ENCODE measurements around the gene ARHGAP26. TPM values are rescaled to one million over a fixed set of nuclear protein-coding genes. Genes with fewer than 3 reads are reported as not detected.

The ARHGAP26 gene
- total and polyA plus RNA-seq, 2 of the 4 experiments (the other 2 are of a cell fraction) = 0.54 to 0.56 TPM

GRCh38 chr5:142941245-142941644, 171.1 kb downstream of the ARHGAP26 start:
- no peaks in the 10 kb centered on the region for H3K9me3 ChIP-seq (ENCODE audit: control insufficient read depth, insufficient read depth, low read length)
- no peak overlapping the region for H2BK5ac ChIP-seq (ENCODE audit: low read depth, low read length, poor library complexity, severe bottlenecking)
- no peaks in the 10 kb centered on the region for H3K36me3 ChIP-seq (ENCODE audit: control insufficient read depth, insufficient read depth, low read length)
- no peak overlapping the region for H2BK120ac ChIP-seq (ENCODE audit: low read depth, low read length)
- H4K91ac ChIP-seq (ENCODE audit: insufficient read depth, low read depth, low read length) = no peak overlapping the region
- no peak overlapping the region for H2AFZ ChIP-seq (replicated peaks; ENCODE audit: low read length, poor library complexity)
- no peak for DNase-seq
- H3K9me1 ChIP-seq (ENCODE audit: insufficient read depth, low read length) = no peaks in the 10 kb centered on the region
- no peak overlapping the region for H3K14ac ChIP-seq (replicated peaks; ENCODE audit: low read depth, low read length)
- dilution Hi-C loops (cut with HindIII; ENCODE audit: low sequenced_read_pairs, unreplicated experiment) = no loop called here
- TF ChIP-seq CEBPB (IDR thresholded peaks at IDR 0.05; ENCODE audit: low read depth, low read length) (no peak), RAD21 (IDR thresholded peaks at IDR 0.05; ENCODE audit: low read length) (no peak), SMC3 (IDR thresholded peaks at IDR 0.05; ENCODE audit: low read depth, low read length) (no peak), CHD1 (IDR thresholded peaks at IDR 0.05; ENCODE audit: low read depth, low read length) (no peak), MAFK (IDR thresholded peaks at IDR 0.05; ENCODE audit: low read depth, low read length) (no peak), NFE2L2 (IDR thresholded peaks at IDR 0.05; ENCODE audit: low read depth, low read length) (no peak), USF2 (IDR thresholded peaks at IDR 0.05; ENCODE audit: low read depth, low read length) (no peak), BHLHE40 (IDR thresholded peaks at IDR 0.05; ENCODE audit: low read depth, low read length) (no peak), CTCF (conservative IDR thresholded peaks at IDR 0.05; ENCODE audit: low read depth, low read length) (no peak), RCOR1 (IDR thresholded peaks at IDR 0.05; ENCODE audit: insufficient replicate concordance, low read length) (no peak), RFX5 (IDR thresholded peaks at IDR 0.05; ENCODE audit: low read depth, low read length) (no peak)
- H4K5ac ChIP-seq (ENCODE audit: low read depth, low read length) = no peak overlapping the region
- no peak overlapping the region for H3K4me2 ChIP-seq (ENCODE audit: low read depth, low read length)
- no peak overlapping the region for H3K23ac ChIP-seq (ENCODE audit: low read depth, low read length)
- ATAC-seq (ENCODE audit: low read depth) = no peak
- no peak overlapping the region for H2BK15ac ChIP-seq (ENCODE audit: low read depth, low read length)
- no peak overlapping the region for H2AK5ac ChIP-seq (ENCODE audit: low read depth, low read length)
- H2AK9ac ChIP-seq (replicated peaks; ENCODE audit: low read depth, low read length, poor library complexity) = no peak overlapping the region
- H3K4me1 ChIP-seq (ENCODE audit: control insufficient read depth, insufficient read depth, low read length) = no peaks in the 10 kb centered on the region
- no peak overlapping the region for H3K56ac ChIP-seq (ENCODE audit: extremely low read depth, insufficient read depth, low read length)
- H3K9ac ChIP-seq (ENCODE audit: low read depth, low read length) = no peak overlapping the region
- H3K27ac ChIP-seq (ENCODE audit: insufficient read depth, low read length) = no peak overlapping the region
- H2BK20ac ChIP-seq (ENCODE audit: low read depth, low read length) = no peak overlapping the region
- no peak overlapping the region for H3K4me3 ChIP-seq (ENCODE audit: insufficient read depth, low read depth, low read length)
- H3K18ac ChIP-seq (ENCODE audit: low read depth, low read length) = no peak overlapping the region
- no peaks in the 10 kb centered on the region for H4K20me1 ChIP-seq (ENCODE audit: insufficient read depth, low read length)
- BruUV-seq (replicated peaks) = no TSS peak
- ChIA-PET CTCF (no interaction called here), POLR2A (ENCODE audit: unreplicated experiment) (no interaction called here)
- WGBS, 2 experiments (ENCODE audit: extremely low coverage in 2 of 2, insufficient read length in 1 of 2) = no CpG with 5 or more reads among the region's 2 CpGs
- no peak overlapping the region for H3K4ac ChIP-seq (ENCODE audit: low read depth, low read length)
- H4K8ac ChIP-seq (ENCODE audit: low read depth in 2 of 2, low read length in 2 of 2) = no peak overlapping the region
- intact Hi-C loops (cut with micrococcal nuclease) = no loop called here
- in situ Hi-C loops (cut with MboI; ENCODE audit: low sequenced_read_pairs) = no loop called here
- H3K79me1 ChIP-seq (ENCODE audit: low read depth in 1 of 2, low read length in 2 of 2) = no peaks in the 10 kb centered on the region
- no peaks in the 10 kb centered on the region for H3K27me3 ChIP-seq (ENCODE audit: control insufficient read depth, insufficient read depth, low read length)
